Stimulated activated CD4-positive, alpha-beta T cell treated with anti-CD3 and anti-CD28 coated beads, TNF-alpha, amount 100 ng/mL, for 4 hours (primary cell): Measurements from ENCODE around the gene MARCHF11.

Experiments used
- DNase-seq, 3 experiments: peaks; one replicate each; pipeline ENCODE4 v3.0.0-alpha.2; 2020; ENCODE audit warnings: low read depth in 3 of 3

The MARCHF11 gene

DNA sequence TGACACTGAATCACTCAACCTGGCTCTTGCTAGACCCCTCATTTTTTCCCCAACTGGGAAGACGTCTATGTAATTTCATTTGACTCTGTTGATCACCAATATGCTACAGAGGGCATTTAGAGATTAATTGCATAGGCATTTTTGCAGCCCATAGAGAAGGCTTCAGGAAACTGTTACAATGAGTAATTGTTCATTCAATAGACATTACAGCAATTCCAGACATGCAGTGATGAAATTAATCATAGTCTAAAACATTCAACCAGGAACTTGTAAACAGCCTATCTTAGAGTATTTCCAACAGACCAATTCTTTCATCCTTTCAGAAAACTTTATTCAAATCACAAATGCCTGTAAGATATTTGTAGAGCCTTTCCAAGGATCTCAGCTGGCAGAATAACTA is 122.3 kb downstream of the MARCHF11 start:
- DNase-seq = no peak

DNA sequence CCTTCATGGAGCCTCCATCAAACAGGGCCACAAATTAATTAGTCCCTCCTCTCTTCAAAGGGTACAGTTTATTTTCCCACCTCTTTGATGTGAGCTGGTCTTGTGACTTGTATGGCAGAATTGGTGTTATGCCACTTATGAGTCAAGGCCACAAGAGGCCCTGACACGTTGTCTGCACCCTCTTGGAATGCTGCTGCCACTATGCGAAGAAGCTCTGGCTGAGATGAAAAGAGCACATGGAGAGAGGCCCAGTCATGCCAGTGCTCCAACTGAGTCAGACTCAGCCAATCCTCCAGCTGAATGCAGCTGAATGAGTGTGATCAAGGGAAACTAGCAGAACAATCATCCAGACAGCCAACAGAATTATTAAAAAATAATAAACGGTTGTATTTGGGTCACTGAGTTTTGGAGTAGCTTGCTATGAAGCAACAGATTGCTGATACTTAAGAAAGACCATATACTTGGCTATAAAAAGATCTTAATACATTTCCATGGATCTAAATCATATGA is 128.3 kb downstream of the MARCHF11 start:
- DNase-seq = no peak

DNA sequence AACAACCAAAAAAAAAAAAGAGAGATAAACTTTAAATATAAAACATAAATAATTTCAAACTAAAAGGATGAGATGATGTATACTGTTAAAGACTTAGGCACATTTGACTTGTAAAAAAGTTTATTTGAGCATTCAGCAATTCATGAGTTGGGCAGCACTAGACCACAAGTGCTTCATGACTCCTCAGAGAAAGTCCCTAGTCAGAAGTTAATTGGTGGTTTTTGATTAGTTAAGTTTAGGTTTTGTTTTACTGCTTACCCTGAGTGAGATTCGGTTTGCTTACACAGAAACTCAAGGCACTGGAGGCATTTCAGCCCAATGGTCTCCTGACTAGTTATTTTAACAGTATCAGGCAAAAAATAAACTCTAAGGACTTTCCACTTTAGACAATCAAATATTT is 129.2 kb downstream of the MARCHF11 start:
- DNase-seq = no peak

DNA sequence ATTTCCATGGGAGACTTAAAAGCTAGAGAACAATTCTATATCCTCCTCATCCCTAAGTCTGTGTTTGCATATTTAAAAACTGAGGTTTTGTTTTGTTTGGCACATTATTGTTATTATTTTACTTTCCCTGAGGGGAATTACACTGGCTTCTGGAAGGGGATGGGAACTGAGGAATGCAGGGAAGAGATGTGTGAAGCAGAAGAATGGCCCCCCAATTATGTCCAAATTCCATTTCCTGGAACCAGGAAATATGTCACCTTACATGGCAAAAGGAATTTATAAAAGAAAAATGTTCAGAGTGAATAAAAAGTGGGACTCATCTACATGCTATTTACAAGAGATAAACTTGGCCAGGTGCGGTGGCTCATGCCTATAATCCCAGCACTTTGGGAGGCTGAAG is 129.8 kb downstream of the MARCHF11 start:
- no peak for DNase-seq

DNA sequence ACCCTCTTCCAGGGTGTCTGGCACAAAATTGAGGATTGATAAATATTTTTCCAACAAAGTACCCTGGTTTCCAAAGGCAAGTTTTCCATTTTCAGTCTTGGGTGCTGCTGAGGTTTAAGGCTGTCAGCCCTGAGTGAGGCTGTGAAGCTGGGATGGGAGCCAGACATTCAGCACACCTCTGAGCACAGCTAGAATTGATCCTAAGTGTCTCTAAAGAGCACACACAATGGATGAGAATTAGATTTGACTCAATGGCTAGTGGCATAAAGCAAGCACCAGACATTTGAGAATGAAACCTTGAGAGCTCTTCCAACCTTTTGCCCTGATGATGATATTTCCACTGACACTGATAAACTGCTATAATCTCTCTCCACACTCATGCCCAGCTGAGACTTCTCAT is 131.5 kb downstream of the MARCHF11 start:
- no peak for DNase-seq

DNA sequence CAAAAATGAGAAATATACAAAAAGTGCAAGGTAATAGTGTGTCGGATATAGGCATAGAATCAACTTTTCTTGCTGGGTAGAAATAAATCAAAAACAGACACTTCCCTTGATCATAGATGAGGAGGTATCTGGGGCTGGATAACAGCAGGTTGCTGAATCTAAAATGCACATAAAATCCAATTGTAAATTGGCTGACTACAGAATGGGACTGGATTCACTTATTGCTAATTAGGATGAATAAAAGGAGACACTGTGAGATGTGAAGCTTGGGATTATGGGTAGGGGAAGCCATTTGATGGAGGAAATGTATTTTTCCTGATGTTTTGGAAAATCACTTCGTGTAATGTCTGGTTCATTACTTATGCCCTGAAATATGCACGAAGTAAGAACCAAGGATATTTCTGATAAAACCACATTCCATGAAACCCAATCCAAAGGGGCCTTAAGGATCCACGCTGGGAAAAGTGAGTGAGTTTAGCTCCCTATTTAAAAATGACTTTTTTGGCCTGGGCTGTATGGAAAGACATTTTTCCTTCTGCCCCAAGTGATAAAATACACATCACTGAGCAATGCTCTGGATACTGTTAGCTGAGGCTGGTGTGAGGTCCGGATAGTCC is 136.1 kb downstream of the MARCHF11 start:
- DNase-seq = no peak

DNA sequence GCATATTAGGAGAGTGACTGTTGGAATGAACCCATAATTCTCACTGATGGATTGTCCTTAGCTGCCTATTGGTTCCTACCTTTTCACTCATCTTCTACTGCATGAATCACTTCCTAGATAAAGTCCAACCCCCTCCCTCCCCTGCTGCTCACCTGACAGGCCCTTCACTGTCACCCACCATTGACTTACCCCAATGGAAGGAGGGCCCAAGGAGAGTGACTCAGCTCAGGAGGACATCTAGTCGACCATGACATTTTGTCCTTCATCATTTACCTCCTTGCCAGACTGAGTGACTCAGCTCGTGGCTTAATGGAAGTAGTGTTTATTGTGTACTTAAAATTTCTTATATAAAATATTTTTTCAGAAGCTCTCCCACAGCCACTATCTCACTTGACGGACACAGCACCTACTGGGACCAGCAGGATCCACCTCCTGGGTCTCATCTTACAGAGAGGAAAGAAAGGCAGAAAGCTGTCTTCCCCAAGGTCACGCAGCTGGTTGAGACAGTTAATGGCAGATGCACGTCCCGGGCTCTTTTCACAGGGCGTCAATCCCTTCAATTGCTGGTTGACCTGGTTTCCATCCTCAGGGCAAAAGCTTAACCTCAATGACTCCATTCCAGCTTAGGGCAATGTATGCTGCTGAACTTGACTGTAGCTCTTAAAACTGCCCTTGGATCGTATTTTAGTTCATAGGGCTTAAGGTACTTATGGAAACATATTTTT is 142.3 kb downstream of the MARCHF11 start:
- DNase-seq = no peak

DNA sequence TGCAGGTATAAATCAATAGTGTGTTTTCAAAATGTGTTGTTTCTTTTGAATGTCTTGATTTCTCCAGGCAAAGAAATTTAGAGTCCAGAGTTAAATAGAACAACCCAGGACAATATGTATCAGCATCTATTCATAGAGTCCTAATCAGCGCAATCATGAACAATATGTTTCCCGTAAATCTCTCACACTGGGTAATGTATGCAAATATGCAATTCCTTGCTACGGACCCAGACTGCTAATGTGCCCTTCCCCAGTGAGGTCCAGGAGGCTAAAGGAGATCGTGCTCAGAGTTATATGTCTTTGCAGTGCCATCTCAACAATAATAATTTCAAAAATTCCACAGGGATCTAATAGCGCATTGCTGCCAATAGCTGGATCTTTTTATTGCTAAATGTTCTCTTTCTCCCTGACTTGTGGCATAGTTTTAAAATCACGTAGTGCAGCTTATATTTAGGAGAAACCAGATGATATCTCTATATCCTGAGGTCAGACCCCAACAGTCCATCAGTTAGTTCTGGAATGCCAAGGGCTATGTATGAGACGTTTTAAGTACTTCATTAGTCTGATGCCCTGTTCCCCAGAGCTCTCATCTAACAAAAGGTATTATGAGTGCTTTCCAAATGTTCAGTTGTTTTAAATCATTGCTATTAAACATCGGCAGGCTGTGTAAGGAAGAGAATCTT is 145.1 kb downstream of the MARCHF11 start:
- DNase-seq = no peak

DNA sequence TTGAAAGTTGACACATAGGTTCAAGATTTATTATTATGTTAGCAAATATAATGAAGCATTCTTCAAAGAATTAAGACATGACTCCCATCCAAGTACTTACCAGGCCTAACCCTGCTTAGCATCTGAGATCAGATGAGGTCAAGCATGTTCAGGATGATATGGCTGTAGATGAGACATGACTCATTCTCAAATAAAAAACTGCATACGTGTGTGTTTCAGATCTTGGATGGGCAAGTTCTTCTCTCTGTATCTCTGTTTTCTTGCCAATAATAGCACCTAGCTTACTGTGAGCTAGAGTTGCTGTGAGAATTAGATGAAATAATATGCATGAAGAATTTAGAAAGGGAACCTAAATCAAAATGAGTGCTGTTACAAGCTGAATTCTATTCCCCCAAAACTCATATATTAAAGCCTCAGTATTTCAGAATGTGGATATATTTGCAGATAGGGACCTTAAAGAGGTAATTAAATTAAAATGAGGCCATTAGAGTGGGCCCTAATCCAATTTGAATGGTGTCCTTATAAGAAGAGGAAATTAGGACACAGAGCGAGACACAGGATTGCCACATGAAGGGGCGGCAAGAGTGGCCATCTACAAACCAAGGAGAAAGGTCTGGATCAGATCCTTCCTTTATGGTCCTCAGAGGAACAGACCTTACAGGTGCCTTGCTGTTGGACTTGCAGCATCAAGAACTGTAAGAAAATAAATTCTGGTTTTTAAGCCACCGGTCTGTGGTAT is 146.2 kb downstream of the MARCHF11 start:
- no peak for DNase-seq

DNA sequence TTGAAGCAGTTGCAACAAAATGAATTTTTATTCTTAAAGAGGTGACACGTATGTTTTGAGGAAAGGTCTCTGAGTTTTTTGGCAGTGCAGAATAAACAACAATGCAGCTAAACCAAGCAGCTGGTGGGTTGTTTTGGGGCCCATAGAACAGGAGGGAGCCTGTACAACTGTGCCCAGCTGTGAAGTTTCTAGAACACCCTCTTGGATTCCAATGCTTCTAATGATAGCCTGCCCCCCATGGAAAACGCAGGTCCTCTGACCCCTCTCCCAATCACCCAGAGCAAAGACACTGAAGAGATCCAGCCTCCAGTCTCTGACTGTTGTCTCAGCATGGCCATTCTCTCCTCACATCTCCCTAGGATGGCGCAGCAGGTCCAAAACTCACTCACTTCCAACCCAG is 150.9 kb downstream of the MARCHF11 start:
- DNase-seq = no peak

DNA sequence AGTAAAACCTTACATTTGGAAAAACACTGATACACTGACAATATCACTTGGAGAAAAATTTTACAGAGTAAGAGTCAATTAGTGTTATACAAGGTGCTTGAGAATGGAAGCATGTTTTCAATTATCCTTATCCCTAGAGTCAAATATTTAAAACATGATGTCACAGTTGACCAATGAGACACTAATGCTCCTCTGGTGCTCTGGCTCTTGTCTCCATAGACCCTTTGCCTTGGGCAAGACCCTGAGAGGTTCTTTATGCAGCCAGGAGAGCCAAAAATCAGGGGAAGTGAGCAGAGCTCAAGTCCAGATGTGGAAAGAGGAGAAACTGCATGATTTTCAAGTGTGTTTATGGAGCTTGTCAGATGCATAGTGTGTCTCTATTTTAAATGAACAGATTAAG is 153.9 kb downstream of the MARCHF11 start:
- no peak for DNase-seq

DNA sequence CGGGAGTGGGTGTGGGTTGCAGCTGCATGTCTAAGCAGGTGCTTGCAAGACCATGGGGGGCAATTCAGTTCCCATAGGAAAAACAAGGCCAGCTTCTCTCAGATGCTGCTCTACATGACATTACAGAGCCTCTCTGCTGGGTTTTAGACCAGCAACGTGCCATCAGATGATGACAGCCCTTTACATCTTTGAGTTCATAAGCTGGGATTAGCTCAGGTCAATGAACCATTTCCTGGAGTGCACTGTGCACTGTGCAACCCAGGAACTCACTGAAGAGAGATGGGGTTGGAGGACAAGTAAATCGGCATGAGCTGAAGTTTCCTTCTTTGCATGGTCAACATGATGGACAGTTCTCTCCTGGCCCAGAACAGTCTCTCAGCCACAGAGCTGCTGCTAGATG is 160.6 kb downstream of the MARCHF11 start:
- no peak for DNase-seq

DNA sequence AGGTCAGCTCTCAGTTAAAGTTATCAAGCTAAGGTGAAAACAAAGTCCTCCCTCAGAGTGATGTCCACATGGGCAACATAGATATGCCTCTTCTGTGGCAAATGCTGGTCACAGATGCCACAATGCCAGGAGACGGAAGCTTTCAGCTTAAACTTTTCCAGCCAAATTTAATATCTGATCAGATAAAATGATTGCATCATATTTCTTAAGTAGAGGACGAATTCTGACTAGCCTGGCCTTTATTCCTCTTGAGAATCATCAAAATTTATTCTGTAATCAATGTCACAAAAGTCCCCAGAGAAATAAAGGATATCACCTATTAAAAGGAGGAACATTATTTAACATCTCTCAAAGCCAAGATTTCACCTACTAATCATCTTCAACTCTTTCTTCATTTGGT is 161.9 kb downstream of the MARCHF11 start:
- no peak for DNase-seq
